NCI-H2081 (cell line): ENCODE measurements around the gene TTC7B.

ENCODE experiments used
- DNase-seq, 2 experiments: peaks; one replicate each; lab custom pipeline; 2025; lab: John Stamatoyannopoulos, UW

The TTC7B gene

DNA sequence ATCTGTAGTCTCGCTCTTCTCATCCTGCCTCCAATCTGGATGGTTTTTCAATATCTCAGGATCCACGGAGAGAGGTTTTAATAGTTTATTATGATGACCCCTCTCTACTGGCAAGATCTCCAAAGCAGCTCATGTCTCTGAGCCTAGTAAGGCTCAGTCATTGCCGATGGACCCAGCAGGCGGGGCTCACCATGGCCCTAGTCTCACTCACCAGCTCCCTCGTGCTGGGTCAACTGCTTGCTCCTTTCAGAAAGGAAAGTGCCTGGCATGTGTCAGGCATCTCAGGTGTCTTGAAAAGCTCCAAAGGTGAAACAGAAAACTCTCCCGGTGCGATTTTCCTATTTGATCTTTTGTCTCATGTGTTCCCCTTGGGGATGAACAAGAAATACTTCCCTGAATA lies 240.4 kb downstream of the TTC7B start:
- no peak for DNase-seq

DNA sequence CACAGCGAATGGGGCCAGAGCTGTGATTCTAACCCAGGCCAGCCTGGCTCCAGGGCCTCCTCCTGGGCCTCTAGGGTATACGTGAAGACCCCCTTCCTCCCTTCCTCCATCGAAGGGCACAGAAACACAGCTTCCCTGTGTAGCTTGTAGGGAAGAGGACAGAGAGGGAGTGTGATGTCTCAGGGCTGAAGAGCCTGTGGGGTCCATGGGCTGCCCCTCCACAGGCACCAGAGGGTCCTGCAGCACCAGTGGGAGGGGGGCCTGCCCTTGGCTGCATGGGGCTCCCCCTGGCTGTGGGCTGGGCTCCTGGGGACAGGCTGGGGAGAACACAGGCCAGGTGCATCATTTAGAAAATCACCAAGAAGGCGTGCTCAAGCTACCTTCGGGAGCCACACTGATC lies 240.9 kb downstream of the TTC7B start:
- no peak for DNase-seq

DNA sequence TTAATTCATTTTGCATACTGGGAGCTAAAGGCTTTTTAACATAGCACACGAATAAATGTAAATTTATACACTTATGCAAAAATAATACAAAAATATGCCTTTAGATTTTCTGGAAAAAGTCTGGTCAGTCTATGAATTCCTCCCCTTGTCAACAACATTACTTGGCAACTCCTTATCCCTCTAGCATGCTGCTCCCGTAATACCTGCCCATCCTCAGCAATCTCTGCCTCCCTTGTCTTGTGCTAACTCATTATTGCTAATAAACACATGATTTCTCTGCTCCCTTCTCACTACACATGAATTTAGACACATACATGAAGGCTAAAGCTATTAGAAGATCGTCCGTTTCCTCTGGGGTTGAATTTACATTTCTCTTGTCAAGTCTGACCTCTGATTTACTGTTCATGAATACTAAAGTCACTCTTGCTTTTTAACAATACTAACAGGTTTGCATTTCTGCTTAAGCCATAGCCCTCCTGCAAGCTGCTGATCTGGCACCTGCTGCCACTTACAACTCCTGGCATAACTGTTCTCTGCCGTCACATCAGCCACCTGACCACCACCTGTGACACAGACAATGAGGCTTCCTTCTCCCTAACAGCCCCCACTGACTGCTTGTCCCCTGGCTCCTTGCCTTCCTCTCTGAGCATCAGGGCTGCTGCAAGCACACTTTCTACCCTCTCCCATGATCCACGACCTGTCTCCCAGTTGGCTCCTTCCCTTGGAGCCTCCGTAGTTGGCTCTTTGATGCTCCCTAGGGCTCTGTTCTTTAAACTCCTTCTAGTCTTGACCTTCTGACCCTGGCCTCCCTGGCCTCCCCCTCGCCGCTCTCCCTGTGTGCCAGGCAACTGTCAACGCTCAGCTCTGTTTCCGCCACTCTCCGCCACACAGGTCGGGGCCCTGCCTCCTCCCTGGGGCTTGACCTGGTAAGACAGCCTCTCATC lies 241.8 kb downstream of the TTC7B start:
- DNase-seq: peak; percentile 28 to 80

DNA sequence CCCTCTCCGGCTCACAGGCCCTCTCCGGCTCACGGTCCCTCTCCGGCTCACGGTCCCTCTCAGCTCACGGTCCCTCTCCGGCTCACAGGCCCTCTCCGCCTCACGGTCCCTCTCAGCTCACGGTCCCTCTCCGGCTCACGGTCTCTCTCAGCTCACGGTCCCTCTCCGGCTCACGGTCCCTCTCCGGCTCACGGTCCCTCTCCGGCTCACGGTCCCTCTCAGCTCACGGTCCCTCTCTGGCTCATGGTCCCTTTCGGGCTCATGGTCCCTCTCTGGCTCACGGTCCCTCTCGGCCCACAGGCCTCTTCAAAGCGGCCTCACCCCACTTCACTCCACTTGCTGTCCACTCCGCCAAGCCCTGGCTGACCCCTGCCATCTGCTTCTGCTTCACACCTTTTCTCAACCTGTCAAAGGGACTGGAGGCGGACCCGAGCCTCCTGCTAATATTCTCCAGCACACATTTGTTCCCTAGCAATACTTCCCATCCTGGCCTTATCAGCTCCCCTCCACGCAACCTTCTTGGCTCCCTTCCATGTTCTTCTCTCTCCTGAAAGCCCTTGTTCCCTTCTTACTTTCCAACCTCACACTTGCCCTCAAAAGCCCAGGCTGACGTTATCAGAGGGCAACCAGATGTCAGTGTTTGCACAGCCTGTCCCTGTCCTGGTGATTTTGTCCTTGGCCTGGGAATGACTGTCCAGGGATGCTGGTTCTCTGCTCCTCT lies 242.7 kb downstream of the TTC7B start:
- DNase-seq: no peak

DNA sequence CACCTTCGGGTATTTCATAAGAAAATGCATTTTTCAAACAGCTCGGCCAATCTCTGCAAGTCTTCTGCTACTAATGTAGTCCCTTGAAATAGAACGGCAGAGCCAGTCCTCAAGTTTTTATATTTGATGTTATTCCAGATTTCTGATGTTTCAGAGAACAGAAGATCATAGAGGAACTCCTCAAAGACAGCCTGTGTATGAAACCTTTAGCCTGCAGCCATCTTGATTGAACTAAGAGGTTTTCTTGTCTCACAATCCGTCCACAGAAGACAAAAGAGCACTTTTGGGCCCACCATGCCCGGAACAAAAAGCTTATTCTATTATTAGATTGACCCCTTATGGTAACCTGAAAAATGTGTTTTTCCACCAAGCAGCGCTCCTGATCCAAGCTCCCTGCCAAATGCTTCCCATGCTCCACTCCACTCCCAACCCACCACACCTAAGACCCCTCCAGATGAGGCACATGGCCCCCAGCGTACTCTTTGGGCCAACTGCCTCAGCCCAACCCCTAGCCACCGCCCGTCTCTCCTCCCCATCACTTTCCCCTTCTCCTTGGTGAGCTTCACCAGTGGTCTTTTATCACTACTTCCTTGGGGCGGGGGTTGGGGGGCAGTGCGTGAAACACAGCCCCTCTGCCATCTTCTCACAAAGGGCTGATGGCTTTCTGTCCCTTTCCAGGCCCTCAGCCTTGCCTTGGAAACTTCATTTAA lies 243.6 kb downstream of the TTC7B start:
- no peak for DNase-seq

DNA sequence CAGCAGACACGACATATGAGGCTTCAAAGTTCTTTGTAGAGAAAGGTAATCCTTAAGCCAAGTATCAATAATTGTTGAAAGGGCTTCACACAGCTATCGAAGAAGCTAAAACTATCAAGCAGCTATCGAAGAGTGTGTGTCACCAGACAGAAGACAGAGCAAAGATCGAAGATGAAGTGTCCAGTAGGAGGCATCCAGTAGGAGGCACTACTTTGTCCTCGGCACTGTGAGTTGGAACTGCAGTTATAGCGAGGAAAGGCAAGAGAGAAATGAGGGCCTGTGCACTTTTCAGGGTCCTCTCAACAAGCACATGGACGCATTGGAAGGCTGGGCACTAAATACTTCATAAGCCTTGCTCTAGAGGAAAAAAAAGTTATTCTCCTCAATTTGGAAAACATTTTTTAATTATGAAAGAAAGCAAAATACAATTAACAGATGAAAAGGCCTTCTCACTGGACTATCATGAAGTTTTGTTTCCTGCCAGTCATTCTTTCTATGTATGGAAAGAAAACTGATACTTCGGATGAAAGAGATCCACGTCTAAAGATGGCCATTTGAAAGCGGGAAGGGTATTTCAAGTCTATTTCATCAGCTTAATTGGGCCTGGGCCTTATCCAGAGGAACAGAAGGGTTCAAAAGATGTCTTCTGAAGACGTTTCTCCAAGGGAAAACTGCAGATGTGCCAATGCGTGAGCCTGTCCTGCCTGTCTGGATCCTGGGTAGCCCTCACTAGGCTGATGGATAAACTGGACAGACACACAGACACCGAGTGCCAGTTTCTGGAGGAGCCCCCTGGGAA lies 244.9 kb downstream of the TTC7B start:
- DNase-seq: no peak

DNA sequence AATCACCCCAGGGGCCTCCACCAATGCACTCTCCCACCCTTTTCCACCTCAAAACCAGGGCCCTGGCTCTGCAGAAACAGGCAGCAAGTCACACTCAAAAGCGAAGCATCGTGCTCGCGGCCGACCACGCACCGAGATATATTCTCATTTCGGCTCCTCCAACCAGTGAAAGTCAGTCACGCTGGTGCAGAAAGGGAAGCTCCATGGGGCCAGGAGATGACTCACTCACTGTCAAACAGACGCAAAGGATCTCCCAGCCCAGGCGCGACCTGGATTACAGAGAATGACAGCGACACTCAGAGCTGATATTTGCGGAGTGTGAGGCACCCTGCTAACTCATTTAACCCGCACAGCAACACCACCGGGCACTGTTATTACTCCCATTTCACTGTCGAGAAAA lies 245.8 kb downstream of the TTC7B start:
- no peak for DNase-seq

DNA sequence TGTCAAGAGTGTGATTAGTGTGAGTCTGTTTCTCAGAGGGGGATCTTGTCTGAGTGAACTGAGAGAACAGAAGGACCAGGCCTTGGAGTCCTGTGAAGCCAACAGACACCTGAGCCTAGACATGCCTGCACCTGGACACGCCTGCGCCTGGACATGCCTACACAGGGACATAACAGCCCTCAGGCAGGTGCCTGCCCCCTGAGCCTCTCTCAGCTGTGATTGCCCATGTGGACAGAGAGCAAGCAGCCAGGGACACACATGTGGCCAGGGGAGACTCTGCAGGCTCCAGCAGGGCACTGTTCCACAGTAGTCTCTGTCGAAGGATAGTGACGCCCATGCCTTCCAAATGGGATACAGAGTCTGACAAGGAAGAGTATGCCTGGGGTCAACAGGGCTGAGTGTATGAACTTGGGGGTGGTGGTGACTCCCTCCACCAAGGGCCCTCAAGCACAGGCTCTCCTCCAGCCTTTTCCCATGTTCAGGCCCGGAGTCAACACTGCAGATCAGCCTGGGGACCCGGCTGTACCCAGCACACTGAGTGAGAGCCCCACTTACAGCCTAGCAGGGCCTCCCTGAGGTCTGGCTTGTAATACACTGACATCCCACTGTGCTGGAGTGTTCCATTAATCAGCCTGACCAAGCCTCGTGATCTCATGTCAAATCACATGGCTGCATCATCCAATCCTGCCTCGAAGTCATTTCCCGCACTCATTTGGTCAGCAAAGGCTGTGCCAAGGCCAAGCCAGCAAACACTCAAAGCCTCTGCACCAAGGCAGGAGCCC lies 246.4 kb downstream of the TTC7B start:
- no peak for DNase-seq

DNA sequence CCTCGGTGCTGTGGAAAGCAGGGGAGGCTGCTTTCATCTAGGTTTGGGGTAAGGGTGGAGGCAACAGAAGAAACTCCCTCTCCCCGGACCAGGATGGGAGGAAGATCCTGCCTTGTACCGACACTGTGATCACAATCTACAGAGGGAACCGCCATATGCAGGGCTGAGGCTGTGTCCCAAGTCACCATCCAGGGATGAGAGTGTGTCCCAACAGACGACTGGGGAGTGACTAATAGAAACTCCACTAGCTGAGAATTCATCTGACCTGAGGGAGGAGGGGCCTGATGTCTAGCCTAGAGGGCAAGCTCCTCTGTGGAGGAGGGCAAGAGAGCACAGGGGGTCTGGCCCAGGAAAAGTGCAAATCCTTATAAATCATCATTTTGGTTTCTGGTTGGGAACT lies 247.0 kb downstream of the TTC7B start:
- no peak for DNase-seq

DNA sequence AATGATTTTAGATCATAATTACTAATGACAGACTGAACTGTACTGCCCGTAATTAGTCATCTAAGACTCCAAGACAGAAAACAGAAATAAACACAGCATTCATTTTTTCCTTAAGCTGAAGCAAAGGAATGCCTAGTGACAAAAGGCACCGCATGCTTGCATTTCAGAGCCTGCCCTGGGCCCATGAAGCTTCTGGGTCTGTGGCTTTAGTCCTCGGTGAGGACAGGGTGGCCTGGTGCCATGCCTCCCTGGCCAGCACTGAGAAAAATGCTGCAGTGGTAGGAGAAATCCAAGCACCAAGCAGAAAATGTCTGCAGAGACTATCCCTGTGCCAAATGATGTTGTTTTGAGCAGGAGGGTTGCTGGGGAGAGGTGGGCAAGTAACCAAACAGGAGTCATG lies 247.8 kb downstream of the TTC7B start:
- DNase-seq: no peak

DNA sequence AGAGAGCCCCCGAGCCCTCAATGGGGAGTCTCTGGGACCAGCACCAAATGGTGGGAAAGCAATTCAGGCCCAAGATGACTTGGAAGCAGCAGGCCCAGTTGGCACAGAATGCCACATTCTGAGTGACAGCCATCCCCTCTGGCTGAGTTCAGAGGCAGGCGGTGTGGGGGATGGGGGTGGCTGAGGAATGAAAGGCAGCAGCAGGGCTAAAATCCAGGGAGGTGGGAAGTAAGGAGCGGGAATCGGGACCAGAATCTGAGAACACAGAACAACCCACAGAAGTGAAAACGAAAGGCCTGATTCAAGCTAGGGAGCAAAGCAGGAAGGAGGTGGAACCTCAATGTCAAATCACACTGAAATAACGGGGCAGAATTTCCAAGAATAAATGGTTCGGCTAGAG lies 248.2 kb downstream of the TTC7B start:
- no peak for DNase-seq

DNA sequence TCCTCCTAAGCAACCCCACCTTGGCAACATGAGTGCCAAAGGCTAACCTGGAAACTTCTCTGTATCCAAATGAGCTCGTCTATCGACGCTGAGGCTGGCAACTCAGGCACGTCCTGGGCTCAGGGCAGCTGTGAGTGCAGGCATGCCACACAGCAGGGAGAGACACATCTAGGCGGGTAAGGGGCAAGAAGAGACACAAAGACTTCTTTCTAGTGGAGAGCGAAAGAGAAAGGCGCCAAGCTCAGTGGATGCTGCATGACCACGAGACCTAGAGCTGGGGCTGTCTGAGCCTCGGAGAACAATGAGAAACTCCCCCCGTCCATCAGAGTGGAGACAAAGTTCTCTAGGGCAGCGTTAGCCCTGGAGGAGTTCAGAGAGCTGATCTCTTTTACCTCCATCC lies 249.0 kb downstream of the TTC7B start:
- DNase-seq: no peak

DNA sequence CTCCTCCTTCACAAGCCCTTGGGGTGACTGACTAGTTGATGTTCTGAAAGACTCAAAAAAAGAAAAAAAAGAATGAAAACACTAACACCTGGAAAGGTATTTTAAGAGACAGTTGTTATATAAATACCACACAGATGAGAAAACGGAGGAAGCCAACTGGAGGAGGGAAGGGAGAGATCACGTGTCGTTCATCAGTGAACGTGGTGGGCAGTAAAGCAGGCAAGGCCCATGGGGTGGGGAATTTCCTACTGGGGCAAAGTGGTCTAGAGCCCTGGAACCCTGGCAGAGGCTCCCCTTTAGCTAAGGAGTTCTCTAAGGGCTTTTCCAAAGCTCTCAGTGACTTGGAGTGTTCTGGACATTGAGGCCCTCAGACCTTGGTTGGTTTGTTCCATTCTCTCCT lies 249.7 kb downstream of the TTC7B start:
- DNase-seq: no peak

DNA sequence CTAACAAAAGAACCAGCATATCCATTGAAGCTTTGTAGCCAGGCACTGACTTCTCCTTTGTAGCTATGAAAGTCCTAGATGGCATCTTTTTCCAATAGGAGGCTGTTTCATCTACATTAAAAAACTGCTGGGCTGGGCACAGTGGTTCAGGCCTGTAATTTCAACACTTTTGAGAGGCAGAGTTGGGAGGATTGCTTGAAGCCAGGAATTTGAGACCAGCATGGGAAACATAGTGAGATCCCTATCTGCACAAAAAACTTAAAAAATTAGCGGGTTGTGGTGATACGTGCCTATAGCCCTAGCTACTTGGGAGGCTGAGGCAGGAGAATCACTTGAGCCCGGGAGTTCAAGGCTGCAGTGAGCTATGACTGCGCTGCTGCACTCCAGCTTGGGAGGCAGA lies 251.7 kb downstream of the TTC7B start:
- no peak for DNase-seq

DNA sequence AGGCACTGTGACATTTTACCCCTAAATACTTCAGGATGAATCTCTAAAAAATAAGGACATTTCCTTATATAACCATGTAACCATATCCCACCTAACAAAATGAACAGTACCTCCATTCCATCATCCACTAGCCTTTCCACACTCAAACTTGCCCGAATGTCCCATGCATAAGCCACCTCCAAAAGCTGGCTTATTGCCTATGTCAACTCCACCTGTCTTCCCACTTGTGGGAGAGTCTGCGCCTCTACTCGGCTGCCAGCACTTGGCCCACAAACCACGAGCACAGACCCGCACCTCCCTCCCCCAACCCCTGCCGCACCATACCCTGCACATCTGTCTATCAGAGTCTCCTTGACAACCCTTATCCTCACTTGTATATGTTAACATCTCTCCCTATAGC lies 253.6 kb downstream of the TTC7B start:
- no peak for DNase-seq

DNA sequence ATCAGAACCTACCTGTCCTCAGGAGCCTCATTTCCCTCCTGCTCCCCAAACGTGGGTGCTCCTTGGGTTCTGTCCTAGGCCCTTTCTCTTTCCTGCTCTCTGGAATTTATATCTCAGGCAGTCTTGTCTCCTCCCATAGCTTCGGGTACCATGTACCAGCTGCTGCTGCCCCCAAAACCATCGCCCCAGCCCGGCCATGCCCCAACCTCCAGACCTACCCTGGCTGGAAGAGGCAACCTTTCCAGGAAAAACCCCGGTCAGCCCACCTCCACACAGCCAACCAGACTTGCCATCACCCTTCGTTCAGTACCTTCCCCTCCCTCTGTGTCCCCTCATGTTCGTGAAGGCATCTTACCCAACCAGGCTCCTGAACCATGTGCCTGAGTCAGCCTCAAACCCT lies 254.3 kb downstream of the TTC7B start:
- no peak for DNase-seq

DNA sequence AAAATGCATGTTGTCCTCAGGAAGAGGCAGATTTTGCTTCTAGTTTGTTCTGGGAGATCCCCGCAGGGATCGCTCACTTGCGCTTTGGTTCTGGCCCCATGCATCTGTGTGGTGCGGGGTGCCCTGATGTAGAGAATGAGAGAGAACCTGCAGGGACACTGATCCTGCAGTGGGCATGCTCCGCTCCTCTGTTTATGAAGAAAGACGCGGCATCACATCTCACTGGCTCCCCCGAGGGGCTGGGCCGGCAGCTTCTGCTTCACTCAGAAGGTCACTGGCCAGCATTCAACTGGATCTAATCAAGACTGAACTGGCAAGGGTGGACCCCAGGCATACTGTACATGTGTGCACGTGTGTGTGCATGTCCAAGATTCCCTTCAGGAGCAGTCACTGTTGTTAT lies 255.2 kb downstream of the TTC7B start:
- no peak for DNase-seq

DNA sequence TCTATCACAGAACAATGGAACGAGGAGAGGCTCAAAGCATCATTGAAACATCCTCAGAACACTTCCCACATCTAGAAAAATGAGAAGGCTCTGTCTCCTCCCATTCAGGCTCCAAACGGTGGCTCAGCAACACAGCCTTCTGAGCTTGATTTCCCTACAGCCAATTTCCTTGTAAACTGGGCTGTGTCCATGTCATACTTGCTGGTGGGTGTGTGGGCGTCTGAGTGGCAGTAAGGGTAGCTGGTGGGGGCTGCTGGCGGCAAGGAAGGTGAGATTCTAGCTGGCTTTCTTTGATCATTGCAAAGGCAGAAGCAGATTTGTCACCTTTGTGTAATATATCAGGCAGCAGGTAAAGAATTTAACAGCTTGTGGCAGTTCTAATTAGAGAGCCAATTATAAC lies 255.7 kb downstream of the TTC7B start:
- peak; percentile 5 to 65 for DNase-seq

DNA sequence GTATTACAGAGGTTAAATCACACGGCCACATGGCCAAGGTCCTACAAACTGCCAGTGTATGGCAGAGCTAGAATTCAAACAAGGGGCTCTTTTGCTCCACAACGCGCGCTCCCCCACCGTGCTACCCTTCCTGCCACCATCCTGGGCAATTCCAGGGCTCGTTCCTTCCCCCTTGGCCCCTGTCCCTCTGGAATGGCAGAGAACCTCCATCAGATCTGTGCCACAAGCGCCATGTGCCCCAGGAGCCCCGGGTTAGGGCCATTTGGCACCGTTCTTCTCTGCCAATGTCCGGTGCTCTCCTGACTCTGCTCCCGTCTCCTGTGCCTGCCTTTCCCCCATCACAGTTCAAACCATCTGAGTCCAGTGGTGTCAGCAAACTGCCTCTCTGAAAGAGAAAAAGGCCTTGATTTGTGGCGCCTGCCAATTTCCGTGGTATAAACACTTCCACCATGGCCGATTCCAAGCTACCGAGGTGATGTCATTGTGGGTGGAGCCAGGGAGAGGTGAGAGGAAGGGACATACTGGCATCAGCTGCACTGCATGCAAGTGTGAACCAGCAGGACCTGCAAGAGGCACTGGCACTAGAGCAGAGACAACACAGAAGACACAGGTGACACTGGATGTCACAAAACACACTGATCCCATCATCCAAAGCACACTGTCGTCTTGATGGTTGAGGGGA lies 256.3 kb downstream of the TTC7B start:
- DNase-seq: peak; percentile 15 to 47

DNA sequence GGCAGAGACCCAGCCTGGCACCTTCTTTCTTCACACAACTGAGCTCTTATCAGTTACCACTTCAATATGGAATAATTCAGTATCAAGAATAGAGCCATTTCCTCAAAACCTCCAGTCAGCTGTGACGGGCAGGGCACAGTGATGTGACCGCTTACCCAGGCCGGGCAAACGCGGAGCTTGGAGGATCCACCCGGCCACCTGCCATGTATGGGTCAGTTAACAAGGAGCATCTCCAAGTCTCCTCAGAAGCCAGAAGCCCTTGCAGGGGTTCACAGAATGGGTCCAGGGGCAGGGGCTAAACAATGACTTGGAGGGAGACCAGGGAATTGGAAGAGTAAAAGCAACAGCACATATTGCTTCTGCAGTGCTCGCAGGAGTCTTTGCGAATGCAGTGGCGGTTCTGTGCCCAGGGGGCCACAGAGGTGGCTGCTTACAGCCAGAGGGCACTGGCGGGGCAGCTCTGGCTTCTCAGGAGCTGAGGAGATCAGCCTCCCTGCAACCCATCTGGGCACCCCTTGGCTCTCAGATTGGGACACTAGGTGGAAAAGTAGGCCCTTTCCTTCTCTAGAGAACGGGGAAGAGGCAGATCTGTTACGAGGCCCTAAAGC lies 257.1 kb downstream of the TTC7B start:
- DNase-seq: no peak
